NCI-H1105 treated with DMSO at 0.1 percent for 48 hours (cell line): Measurements from ENCODE around the gene CREB1.
"Not testable (repeated sequence)": the region's sequence is repeated elsewhere in the genome, so short reads cannot be mapped to it uniquely, and the experiment has no call there.

Experiments
- DNase-seq: peaks from one replicate; lab custom pipeline; 2025; lab: John Stamatoyannopoulos, UW

CREB1 gene

DNA sequence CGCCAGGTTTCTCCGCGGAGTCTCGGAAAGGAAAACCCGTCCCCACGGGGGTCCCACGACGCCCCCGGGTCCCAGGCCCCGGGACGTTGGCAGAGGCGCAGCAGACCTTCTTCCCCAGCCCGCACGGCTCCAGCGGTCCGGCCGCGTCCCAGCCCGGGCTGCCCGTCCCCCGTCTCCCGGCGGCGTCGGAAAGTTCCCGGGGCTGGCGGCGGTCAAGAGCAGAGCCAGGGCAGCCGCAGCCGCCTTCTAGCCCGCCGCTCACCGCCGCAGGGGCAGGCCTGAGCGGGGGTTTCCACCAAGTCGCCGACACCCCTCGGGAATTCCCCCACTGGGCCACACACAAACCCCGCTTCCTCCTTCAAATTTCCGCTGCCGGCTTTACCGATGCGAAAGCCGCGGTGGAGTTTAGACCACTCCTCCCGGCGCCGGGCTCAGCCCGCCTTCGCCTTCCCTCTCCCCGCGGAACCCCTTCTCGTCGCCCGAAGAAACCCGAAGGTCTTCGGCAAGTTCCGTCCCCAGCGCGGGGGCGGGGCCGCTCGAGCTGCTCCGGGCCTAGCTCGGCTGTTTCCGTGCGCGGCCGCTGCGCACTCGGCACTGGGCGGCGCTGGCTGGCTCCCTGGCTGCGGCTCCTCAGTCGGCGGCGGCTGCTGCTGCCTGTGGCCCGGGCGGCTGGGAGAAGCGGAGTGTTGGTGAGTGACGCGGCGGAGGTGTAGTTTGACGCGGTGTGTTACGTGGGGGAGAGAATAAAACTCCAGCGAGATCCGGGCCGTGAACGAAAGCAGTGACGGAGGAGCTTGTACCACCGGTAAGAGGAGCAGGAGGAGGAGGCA is at the start of gene CREB1:
CREB1 (plus strand) TSS at position 633 of the 830 bp plus-strand sequence. CDS start 25,674 bp downstream, outside the sequence.
- peak; percentile 90 for DNase-seq

DNA sequence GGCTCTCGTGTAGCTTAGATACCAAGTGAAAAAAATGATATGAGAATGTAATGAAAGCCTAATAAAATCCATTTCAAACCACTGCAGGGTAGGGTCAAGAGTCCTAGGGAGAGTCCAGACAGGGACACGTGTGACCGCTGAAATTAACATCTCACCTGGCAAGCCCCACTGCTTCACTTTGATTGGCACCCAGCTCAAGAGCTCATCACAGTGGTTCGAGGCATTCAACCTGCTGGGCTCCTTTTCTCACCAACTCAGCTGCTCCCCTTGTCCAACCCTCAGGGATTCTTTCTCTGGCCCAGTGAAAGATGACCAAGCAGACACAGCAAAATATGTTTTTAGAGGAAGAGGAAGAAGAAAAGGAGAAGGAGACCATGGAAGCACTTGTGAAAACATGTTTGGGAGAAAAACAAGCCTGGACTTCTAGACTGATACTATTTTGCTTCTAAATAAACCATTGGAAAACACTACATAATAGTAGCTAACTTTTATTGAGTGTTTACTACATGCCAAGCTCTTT is 49.2 kb upstream of the CREB1 start:
- DNase-seq = no peak

DNA sequence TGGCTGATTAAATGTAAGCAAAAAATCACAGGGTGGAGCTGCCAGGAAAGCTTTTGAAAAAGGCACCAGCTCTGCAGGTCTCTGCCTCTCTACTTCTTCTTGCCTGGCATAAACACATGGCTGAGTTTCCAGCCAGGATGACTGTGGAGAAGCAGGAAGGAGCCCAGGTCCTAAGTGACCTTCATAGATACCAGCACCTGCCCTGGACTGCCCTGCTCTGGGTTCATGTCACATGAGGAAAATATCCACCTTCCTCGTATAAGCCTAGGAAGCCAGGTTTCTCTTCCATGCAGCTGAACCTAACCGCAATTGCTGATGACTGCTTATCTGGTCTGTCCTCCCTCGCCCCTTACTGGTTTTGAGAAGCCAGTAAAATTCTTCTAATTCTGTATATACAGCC is 47.8 kb upstream of the CREB1 start:
- no peak for DNase-seq

DNA sequence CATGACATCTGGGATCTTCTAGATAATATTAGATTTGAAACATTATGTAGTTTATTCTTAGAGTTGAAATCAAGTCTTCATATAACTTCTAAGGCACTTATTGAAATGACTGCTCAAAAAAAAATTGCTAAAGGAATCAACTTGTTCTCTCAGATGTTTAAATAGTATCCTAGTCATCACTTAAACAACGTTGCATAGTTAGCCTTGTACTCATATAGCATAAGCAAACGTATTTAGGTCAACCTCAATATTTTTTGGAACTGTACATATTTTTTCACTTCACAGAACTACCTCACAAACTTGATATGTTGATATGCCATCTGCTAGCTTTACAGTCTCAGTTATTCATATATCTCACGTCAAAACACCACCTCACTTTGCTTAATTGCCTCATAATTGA is 47.1 kb upstream of the CREB1 start:
- no peak for DNase-seq

DNA sequence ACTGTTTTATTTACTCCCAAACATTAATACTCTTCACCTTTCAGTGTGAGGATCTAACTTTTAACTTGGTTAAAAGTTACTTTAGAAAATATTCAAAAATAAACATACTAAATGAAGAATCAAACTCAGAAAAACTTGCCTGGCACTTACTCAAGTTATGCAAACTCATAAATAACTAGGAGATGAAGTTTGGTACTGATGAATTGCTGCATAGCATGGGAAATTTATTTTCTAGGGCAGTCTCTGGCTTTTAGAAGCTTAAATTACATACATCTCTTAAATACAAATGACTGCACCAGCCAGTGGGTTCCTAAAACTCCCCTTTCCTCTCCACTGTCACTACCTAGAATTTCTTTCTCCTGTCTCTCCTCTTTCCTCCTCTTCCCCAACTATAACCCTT is 46.7 kb upstream of the CREB1 start:
- DNase-seq = no peak

DNA sequence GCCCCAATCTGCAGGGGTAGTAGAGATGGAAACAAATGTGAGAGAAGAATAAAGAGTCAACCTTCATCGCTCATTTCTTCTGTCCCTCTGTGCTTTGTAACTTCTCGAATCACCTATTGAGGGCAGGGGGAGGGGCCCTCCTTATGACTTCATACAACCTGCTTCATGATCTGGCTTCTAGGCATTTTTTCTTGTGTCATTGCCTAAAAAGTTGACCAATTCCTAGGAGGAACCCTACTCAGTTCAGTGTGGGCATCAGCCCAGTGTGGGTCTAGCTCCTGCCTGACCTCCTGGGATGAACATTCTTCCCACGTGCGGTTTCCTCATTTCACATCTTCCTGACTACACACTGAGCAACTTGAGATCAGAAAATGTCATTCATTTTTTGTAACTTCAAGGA is 46.3 kb upstream of the CREB1 start:
- DNase-seq = no peak

DNA sequence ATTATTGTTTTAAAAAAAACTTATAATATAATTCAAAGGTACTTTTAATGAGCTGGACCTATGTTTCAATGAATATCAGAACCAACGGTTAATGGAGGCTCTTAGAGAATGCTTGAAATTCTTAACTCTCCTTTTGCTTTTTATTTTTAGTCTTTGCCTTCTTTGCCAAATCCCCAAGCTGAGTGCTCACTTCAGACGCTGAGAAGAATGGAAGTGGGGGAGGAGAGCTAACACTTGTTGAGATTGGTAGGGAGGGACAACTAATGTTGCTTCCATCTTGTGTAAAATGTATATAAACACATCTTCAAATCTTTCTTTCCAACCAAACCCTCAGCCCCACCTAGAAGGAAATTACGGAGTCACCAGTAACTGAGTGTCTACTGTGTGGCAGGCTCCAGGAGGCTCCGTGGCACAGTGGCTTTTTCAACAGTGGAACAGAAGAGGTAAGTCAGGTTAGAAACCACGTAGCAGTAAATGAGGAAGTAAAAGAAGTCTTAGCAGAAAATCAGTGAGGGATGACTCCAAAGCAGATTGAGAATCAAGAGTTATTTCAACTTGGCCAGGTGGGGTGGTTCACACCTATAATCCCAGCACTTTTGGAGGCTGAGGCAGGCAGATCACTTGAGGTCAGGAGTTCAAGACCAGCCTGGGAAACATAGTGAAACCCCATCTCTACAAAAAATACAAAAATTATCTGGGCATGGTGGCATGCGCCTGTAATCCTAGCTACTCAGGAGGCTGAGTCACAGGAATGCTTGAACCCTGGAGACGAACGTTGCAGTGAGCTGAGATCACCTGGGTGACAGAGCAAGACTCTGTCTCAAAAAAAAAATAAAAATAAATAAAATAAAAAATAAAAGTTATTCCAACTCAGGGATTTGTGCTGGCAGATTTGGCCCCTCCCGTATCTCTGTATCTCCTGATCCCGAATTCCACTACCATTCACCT is 45.0 kb upstream of the CREB1 start:
- no peak for DNase-seq

DNA sequence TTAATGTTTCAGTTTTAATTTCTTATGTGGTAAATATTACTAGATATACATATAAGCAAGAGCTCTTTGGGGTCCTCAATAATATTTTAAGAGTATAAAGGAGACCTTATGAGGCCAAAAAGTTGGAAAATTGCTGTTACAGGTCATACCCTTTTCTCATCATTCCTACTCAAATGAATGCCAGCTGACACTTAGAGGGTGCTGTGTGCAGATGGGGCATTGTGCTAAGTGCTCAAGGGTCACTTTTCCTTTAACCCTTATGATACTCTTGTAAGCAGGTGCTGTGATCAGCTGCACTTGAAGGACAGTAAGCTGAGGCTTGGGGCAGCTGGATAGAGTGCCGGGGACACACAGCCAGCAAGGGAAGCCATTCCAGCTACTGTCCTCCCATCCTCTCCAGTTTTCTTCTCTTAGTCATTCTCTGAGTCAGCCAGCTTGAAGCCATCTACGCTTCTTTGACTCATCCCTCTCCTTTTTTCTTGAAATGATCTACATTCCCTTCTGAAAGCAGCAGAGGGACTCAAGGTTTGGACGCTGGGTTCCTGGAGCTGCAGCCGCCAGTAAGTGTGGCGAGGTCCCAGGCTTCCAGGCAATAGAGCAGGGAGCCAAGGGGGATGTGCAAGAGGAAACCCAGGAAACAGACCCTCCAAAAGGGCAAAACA is 42.0 kb upstream of the CREB1 start:
- no peak for DNase-seq

DNA sequence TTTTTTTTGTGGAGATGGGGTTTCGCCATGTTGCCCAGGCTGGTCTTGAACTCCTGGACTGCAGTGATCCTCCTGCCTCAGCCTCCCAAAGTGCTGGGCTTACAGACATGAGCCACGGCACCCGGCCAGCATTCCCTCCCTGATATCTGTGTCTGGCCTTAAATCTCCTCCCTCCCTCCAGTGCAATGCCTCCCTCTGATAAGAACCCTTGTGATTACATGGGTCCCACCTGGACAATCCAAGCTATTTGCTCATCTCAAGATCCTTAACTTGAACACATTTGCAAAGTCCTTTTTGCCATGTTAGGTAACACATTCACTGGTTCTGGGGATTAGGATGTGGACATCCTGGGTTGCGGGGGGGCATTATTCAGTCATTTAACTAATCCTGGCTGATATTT is 40.5 kb upstream of the CREB1 start:
- no peak for DNase-seq

DNA sequence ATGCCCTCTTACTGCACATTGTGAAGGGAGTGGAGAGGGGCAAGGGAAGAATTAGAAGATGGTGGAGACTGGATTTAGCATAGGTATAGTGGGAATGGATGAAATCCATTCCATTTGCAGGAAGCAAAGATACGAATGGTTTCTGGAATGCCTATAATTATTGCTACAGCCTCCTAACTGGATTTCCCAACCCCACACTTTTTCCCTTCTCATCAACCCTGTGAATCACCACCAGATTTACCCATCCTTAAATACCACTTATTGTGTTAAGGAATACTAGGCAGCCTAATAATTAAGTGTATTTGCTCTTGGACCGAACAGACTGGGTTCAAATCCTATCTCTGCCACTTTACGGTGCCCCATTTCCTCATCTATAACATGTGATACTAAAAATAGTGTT is 39.3 kb upstream of the CREB1 start:
- no peak for DNase-seq

DNA sequence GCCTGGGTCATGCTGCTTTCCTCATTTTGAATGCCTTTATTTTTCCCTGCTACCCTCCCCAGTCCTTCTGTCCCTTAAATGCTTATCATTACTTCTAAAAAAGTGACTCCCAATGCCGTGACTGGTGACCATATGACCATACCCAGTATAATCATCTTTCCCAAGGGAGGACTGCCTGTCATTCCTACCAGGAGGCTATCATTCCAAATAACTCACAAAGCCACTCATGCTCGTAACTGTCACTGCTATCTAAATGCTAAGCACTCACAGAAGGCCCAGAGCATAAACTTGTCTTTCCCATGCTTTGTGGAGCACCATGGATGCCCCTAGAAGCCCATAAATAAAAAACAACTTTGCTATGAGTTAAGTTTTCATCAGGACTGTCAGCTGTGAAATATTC is 38.7 kb upstream of the CREB1 start:
- DNase-seq = no peak

DNA sequence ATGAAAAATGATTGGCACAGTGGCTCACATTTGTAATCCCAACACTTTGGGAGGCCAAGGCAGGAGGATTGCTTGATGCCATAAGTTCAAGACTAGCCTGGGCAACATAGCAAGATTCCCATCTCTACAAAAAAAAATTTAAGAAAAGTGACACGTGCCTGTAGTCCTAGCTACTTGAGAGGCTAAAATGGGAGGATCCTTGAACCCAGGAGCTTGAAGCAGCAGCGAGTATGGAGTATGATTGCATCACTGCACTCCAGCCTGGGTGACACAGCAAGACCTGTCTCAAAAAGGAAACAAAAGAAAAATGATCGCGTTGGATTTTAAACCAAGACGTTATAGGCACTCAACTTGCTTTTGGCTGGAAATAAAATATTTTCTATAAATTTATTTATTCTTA is 37.8 kb upstream of the CREB1 start:
- no peak for DNase-seq

DNA sequence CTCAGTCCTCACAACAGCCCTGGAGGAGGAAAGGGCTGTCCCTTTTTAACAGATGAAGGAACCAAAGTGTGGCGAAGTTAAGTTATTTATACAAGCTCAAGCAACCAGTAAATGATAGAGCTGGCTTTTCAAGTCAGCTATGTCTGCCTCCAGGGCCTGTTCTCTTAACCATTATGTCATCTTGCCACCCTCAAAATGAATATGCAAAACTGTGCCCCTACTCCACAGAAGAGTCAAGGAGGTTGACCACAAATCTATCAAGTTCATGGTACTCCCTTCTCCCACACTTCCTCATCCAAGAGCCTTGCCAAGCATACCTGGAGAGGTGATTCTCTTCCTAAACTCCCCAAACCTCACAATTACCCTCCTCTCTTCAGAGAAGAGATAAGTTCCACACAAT is 37.3 kb upstream of the CREB1 start:
- DNase-seq = no peak

DNA sequence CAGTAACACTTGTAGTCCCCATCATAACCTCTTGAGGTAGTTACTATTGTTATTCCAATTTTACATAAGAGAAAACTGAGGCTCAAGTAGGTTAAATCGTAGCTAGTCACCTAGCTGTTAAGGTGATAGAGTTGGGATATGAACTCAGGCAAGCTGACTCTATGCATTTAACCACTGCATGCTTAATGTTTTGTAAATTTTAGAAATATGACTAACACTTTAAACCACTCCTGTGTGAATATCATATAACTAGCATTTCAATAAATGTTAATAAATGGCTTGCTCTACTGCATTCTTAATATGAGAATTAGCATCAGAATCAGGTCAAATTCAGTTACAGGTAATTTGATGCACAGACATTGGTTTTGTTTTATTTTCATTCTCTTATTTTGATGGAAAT is 35.6 kb upstream of the CREB1 start:
- no peak for DNase-seq

DNA sequence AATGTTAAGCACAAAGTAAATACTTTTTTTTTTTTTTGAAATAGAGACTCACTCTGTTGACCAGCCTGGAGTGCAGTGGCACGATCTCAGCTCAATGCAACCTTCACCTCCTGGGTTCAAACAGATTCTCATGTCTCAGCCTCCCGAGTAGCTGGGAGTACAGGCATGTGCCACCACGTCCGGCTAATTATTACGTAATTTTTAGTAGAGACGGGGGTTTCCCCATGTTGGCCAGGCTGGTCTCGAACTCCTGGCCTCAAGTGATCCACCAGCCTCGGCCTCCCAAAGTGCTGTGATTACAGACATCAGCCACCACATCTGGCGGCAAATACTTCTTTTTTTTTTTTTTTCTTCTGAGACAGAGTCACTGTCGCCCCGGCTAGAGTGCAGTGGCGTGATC is 32.8 kb upstream of the CREB1 start:
- DNase-seq = not testable (repeated sequence)

DNA sequence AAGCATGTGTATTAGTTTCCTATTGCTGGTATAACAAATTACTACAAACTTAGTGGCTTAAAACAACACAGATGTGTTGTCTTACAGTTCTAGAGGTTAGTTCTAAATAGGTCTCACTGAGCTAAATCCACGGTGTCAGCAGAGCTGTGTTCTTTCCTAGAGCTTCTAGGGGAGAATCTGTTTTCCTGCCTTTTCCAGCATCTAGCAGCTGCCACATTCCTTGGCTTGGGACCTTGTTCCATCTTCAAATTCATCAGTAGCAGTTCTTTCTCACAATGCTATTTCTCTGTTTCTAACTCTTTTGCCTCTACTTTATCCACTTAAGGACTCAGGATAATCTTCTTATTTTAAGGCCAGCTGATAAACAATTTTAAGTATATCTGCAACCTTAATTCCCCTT is 32.2 kb upstream of the CREB1 start:
- no peak for DNase-seq

DNA sequence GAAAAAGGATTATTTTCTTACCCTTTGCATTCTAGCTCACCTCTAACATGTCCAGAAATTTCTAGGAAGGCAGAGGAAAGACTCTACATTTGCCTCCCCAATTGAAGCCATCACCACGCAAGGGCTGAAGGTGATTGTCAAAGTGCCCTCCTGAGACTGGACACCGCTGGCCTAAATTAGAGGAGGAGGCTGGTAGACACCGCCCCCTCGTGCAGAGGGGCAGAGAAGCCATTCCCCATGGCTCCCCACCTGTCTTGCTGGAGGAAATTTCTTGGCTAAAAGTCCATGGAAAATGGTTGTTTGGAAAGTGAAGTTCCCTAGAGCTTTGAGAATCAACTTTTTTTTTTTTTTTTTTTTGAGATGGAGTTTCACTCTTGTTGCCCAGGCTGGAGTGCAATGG is 31.3 kb upstream of the CREB1 start:
- no peak for DNase-seq

DNA sequence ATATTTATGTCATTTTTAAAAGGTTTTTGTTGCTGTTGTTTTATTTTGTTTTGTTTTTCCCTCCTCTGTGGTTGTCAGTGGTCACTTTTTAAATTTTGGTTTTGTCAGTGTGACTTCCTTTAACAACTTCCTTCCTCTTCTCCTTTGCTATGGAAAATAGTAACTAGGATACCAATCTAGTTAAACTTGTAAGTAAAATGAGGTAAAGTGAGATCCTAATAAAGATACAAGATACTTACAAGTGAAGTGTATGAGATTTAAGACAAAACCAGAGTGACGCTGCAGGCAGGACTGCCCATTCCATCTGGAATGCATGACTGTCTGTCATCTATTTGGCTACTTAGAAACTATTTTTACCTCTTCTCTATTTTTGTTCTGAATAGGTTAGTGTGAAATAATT is 30.6 kb upstream of the CREB1 start:
- DNase-seq = no peak

DNA sequence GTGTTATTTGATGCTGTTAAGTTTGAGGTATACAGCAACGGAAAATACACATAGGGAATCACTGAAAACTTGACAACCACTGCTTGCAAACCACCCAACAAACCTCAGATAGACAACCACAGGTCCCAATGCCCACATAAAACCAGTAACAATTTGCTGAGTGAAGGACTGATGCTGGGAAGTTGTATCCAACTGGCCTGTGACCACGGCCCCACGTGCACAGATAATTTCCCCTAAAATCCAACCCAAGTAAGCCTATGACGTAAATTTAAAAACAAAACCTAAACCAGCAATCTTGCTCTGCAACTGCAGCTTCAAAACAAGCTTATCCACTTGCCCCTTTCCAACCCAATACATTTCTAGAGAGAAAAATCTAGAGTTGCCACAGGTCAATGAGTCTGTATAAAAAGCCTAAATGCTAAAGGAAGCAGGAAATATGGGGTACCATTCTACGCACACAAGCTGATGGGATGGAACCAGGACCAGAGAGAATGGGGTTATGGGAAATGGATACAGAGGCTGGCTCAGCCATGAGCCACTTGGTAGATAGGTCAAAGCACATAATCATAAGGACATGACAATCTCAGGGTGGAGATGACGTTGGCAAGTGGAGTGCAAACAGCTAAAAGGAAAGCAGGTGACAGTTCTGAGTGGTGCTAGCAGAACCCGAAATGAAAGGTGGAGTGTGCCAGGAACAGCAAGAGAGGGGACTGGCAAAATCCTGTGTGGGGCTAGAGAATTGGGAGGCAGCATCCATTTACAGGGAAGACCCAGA is 27.8 kb upstream of the CREB1 start:
- DNase-seq = no peak

DNA sequence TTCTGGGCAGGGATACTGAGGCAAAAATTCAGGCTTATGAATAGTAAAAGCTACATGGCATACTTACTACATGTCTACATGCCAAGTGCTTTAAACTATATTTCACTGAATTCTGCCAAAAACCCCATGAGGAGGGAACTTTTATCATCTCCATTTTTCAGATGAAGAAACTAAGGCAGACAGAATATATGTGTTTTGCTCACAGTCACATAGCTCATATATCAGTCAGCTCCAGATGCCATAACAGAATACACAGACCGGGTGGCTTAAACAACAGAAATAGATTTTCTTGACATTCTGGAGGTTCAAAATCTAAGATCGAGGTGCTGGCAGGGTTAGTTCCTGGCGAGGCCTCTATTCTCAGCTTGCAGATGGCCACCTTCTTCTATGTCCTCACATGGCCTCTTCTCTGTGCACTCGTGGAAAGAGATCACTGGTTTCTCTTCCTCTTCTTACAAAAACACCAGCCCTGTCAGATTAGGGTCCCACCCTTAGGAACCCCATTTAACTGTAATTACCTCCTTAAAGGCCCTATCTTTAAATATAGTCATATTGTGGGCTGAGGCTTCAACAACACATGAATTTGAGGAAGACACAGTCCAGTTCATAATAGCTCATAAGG is 27.1 kb upstream of the CREB1 start:
- no peak for DNase-seq

DNA sequence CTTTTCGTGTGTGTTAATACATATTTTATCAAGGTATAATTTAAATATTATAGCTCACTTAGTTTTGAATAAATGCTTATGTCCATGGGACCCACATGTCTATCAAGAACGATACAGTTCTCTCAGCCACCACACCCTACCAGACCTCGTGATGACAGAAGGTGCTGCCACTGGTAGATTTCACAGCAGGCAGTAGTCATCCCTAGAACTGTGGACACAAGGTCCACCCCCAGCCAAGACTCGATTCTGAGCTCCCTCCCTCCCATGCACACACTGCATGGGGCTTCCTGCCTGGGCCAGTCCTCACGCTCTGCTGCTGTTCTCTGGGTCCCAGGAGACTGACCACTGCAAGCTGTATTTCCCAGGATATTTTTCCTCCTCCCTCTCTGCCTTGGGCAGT is 26.5 kb upstream of the CREB1 start:
- DNase-seq = no peak
